ENCODE data around the gene AIP. TPM values are rescaled to one million over a fixed set of nuclear protein-coding genes. Genes with fewer than 3 reads are reported as not detected.
"Not testable (repeated sequence)": the region's sequence is repeated elsewhere in the genome, so short reads cannot be mapped to it uniquely, and the experiment has no call there.

AIP gene
- total RNA-seq, 2 donors from 2014 or later = 64.8 to 76.9 TPM

GRCh38 chr11:67507242-67507863 lies 24.5 kb downstream of the AIP start:
- Histone ChIP-seq H3K4me3 (peak overlapping the region; percentile 84), H3K27ac (peak overlapping the region; percentile 96 to 98), H3K4me1 (ENCODE audit: control insufficient read depth in 1 of 2, low read depth in 2 of 2) (peaks cover 21 to 50% of the 10 kb centered on the region in 2 donors), H3K36me3 (no peaks in the 10 kb centered on the region), H3K9me3 (no peaks in the 10 kb centered on the region), H3K27me3 (replicated peaks; ENCODE audit: insufficient read depth) (no peaks in the 10 kb centered on the region)
- ATAC-seq (ENCODE audit: insufficient number of reproducible peaks, low FRiP score, low read depth) (no peak), DNase-seq (ENCODE audit: low spot score) (peak; percentile 56)
- no peak for TF ChIP-seq CTCF (IDR thresholded peaks at IDR 0.05)

- ATAC-seq (ENCODE audit: insufficient number of reproducible peaks, low FRiP score, low read depth) = peak; percentile 63
- Histone ChIP-seq H3K36me3 (no peaks in the 10 kb centered on the region), H3K4me1 (ENCODE audit: control insufficient read depth in 1 of 2, low read depth in 2 of 2) (peaks cover 21 to 50% of the 10 kb centered on the region in 2 donors)
Observed at GRCh38 chr11:67507864-67508485, 25.1 kb downstream of the AIP start, which contains the start of gene CDK2AP2. Gene CDK2AP2 (minus strand): TSS chr11:67508162. CDS start chr11:67508082, 80 bp downstream.

GRCh38 chr11:67508486-67509121 lies 25.8 kb downstream of the AIP start:
- Histone ChIP-seq H3K27me3 (replicated peaks; ENCODE audit: insufficient read depth) (no peaks in the 10 kb centered on the region), H3K27ac (peak overlapping the region; percentile 98), H3K4me3 (peak overlapping the region; percentile 84), H3K9me3 (no peaks in the 10 kb centered on the region), H3K36me3 (no peaks in the 10 kb centered on the region), H3K4me1 (ENCODE audit: control insufficient read depth in 1 of 2, low read depth in 2 of 2) (peaks cover 20 to 46% of the 10 kb centered on the region in 2 donors)
- ATAC-seq (ENCODE audit: insufficient number of reproducible peaks, low FRiP score, low read depth) (peak; percentile 32), DNase-seq (ENCODE audit: low spot score) (peak; percentile 99)
- TF ChIP-seq CTCF (IDR thresholded peaks at IDR 0.05) = no peak

More at GRCh38 chr11:67507864-67508485, 25.1 kb downstream of the AIP start, which contains the start of gene CDK2AP2:
- no peak for TF ChIP-seq CTCF (IDR thresholded peaks at IDR 0.05)
- H3K27me3 ChIP-seq (replicated peaks; ENCODE audit: insufficient read depth) = no peaks in the 10 kb centered on the region
- H3K9me3 ChIP-seq = no peaks in the 10 kb centered on the region
- peak; percentile 99 for DNase-seq (ENCODE audit: low spot score)
- H3K27ac ChIP-seq = peak within 1 kb of the TSS; percentile 98
- H3K4me3 ChIP-seq = peak within 1 kb of the TSS; percentile 84

- ATAC-seq (ENCODE audit: insufficient number of reproducible peaks, low FRiP score, low read depth) = no peak
- TF ChIP-seq CTCF (IDR thresholded peaks at IDR 0.05) = no peak
- Histone ChIP-seq H3K4me1 (ENCODE audit: control insufficient read depth in 1 of 2, low read depth in 2 of 2) (peaks cover 17 to 32% of the 10 kb centered on the region in 2 donors), H3K4me3 (no peak overlapping the region), H3K27ac (no peak overlapping the region), H3K36me3 (no peaks in the 10 kb centered on the region), H3K9me3 (no peaks in the 10 kb centered on the region), H3K27me3 (replicated peaks; ENCODE audit: insufficient read depth) (no peaks in the 10 kb centered on the region)
- DNase-seq (ENCODE audit: low spot score) = no peak
Observed at GRCh38 chr11:67510023-67510345, 27.2 kb downstream of the AIP start.

GRCh38 chr11:67511558-67511957 lies 28.7 kb downstream of the AIP start:
- ATAC-seq (ENCODE audit: insufficient number of reproducible peaks, low FRiP score, low read depth); H3K27ac ChIP-seq: not testable (repeated sequence)

More at GRCh38 chr11:67511558-67511957, 28.7 kb downstream of the AIP start:
- not testable (repeated sequence) for DNase-seq (ENCODE audit: low spot score); H3K4me3 ChIP-seq; H3K9me3 ChIP-seq; H3K27me3 ChIP-seq (replicated peaks; ENCODE audit: insufficient read depth); H3K36me3 ChIP-seq
- H3K4me1 ChIP-seq (ENCODE audit: control insufficient read depth in 1 of 2, low read depth in 2 of 2) = peaks cover 9 to 16% of the 10 kb centered on the region in 2 donors
